T-helper 22 cell (primary cell): ENCODE data around the gene FAM89B.
"Not testable (repeated sequence)": the region's sequence is repeated elsewhere in the genome, so short reads cannot be mapped to it uniquely, and the experiment has no call there.

Experiments used
- DNase-seq: peaks from one replicate; pipeline ENCODE4 v3.0.0-alpha.2; 2020; ENCODE audit warnings: low read depth

The FAM89B gene

GRCh38 chr11:65556470-65557279 lies 15.7 kb upstream of the FAM89B start:
- DNase-seq: no peak

- no peak for DNase-seq
Observed at GRCh38 chr11:65557280-65558001, 14.9 kb upstream of the FAM89B start.

- DNase-seq: peak; percentile 41
Observed at GRCh38 chr11:65558002-65558929, 14.1 kb upstream of the FAM89B start, which contains the start of gene LTBP3. Gene LTBP3, minus strand, starts transcription at chr11:65558359. Its CDS starts 400 bp downstream, at chr11:65557959.

- no peak for DNase-seq
Observed at GRCh38 chr11:65558930-65559509, 13.3 kb upstream of the FAM89B start.

- no peak for DNase-seq
Observed at GRCh38 chr11:65559535-65559934, 12.8 kb upstream of the FAM89B start.

- DNase-seq: no peak
Observed at GRCh38 chr11:65559951-65560537, 12.3 kb upstream of the FAM89B start.

GRCh38 chr11:65560555-65561418 lies 11.6 kb upstream of the FAM89B start:
- DNase-seq: no peak

GRCh38 chr11:65562020-65562419 lies 10.3 kb upstream of the FAM89B start:
- DNase-seq: no peak

- no peak for DNase-seq
Observed at GRCh38 chr11:65562788-65563187, 9.6 kb upstream of the FAM89B start.

- no peak for DNase-seq
Observed at GRCh38 chr11:65563601-65564000, 8.7 kb upstream of the FAM89B start.

- DNase-seq: not testable (repeated sequence)
Observed at GRCh38 chr11:65564879-65565559, 7.3 kb upstream of the FAM89B start.

- no peak for DNase-seq
Observed at GRCh38 chr11:65565624-65566453, 6.5 kb upstream of the FAM89B start.

GRCh38 chr11:65569164-65569972 lies 3.0 kb upstream of the FAM89B start:
- peak; percentile 54 for DNase-seq

GRCh38 chr11:65569973-65570918 lies 2.1 kb upstream of the FAM89B start, which contains the start of gene ZNRD2:
Gene ZNRD2, plus strand, starts transcription at chr11:65570477. Its CDS starts 15 bp downstream, at chr11:65570492.
- DNase-seq: peak; percentile 98

- DNase-seq: no peak
Observed at GRCh38 chr11:65571420-65571819, 918 bp upstream of the FAM89B start.

GRCh38 chr11:65571940-65572339 lies 398 bp upstream of the FAM89B start:
- DNase-seq: no peak
